Neural cell (in vitro differentiated cells): ENCODE measurements around the gene CSNK1G3. TPM values are rescaled to one million over a fixed set of nuclear protein-coding genes. Genes with fewer than 3 reads are reported as not detected.

Source experiments
- H2AFZ ChIP-seq: fragments of 200-600, 300-800 bp; sonication (generic), shearing (Covaris generic); 2 replicates; pipeline ENCODE4 v1.6.0; 2014; ENCODE audit warnings: low read depth, mild to moderate bottlenecking, antibody characterized with exemption, low read length, moderate library complexity
- H3F3A ChIP-seq: fragments of 200-600 bp; shearing (Covaris generic); 2 replicates; pipeline ENCODE4 v1.6.1; 2016; ENCODE audit warnings: mild to moderate bottlenecking, moderate library complexity, mixed read lengths, antibody characterized with exemption, low read length; ENCODE audit not compliant: insufficient read depth, poor library complexity, severe bottlenecking
- H3K27ac ChIP-seq: fragments of 200-600, 300-800 bp; sonication (generic), shearing (Covaris generic); 2 replicates; pipeline ENCODE4 v1.5.1; 2014; ENCODE audit warnings: mild to moderate bottlenecking, low read length, moderate library complexity
- H3K27me3 ChIP-seq: fragments of 300-800, 200-600 bp; sonication (generic), shearing (Covaris generic); 2 replicates; pipeline ENCODE4 v1.6.0; 2014; ENCODE audit warnings: mild to moderate bottlenecking, low read depth, low read length, moderate library complexity; ENCODE audit not compliant: insufficient read depth
- H3K36me3 ChIP-seq: fragments of 300-800, 200-600 bp; sonication (generic), shearing (Covaris generic); 2 replicates; pipeline ENCODE4 v1.5.1; 2014; ENCODE audit warnings: mild to moderate bottlenecking, antibody characterized with exemption, low read length, moderate library complexity; ENCODE audit not compliant: insufficient read depth
- H3K4me2 ChIP-seq: fragments of 300-800, 200-600 bp; sonication (generic), shearing (Covaris generic); 2 replicates; pipeline ENCODE4 v1.6.0; 2014; ENCODE audit warnings: mild to moderate bottlenecking, low read length
- H3K4me3 ChIP-seq: fragments of 300-800, 200-600 bp; sonication (generic), shearing (Covaris generic); 2 replicates; pipeline ENCODE4 v1.5.1; 2014; ENCODE audit warnings: mild to moderate bottlenecking, low read length, moderate library complexity
- H3K79me2 ChIP-seq: fragments of 200-600 bp; shearing (Covaris generic); replicated peaks from 2 replicates; pipeline ENCODE4 v1.6.0; 2014; ENCODE audit warnings: mild to moderate bottlenecking, low read length, moderate library complexity; ENCODE audit not compliant: insufficient read depth
- H3K9ac ChIP-seq: fragments of 300-800, 200-600 bp; sonication (generic), shearing (Covaris generic); 2 replicates; pipeline ENCODE4 v1.6.1; 2016; ENCODE audit warnings: mild to moderate bottlenecking, low read length, mixed read lengths
- H3K9me2 ChIP-seq: fragments of 200-600 bp; shearing (Covaris generic); 2 replicates; pipeline ENCODE4 v1.6.1; 2016; ENCODE audit warnings: mild to moderate bottlenecking, low read length, mixed read lengths; ENCODE audit not compliant: insufficient read depth
- H3K9me3 ChIP-seq: fragments of 200-600, 300-800 bp; sonication (generic), shearing (Covaris generic); 2 replicates; pipeline ENCODE4 v1.6.1; 2016; ENCODE audit warnings: mild to moderate bottlenecking, mixed run types, low read length, moderate library complexity, mixed read lengths
- H4K20me1 ChIP-seq: fragments of 200-600 bp; shearing (Covaris generic); 2 replicates; pipeline ENCODE4 v1.6.1; 2016; ENCODE audit warnings: mild to moderate bottlenecking, mixed run types; ENCODE audit not compliant: insufficient read depth
- CTCF ChIP-seq: fragments of 450-650 bp; IDR thresholded peaks from 2 replicates; pipeline ENCODE4 v1.5.1; 2014; ENCODE audit warnings: antibody characterized with exemption, mild to moderate bottlenecking, moderate library complexity; ENCODE audit not compliant: poor library complexity, severe bottlenecking
- EP300 ChIP-seq: fragments of 450-650 bp; conservative IDR thresholded peaks from 2 replicates; pipeline ENCODE4 v1.6.1; 2014; ENCODE audit warnings: antibody characterized with exemption, mild to moderate bottlenecking, moderate library complexity; ENCODE audit not compliant: poor library complexity, severe bottlenecking
- EZH2 ChIP-seq: fragments of 200-600, 300-800 bp; shearing (Covaris generic), sonication (generic); IDR thresholded peaks from 2 replicates; pipeline ENCODE4 v1.6.1; 2014; ENCODE audit warnings: antibody characterized with exemption, low read length, borderline replicate concordance, mild to moderate bottlenecking; ENCODE audit not compliant: insufficient read depth, poor library complexity, severe bottlenecking
- MXI1 ChIP-seq: fragments of 450-650 bp; conservative IDR thresholded peaks from 2 replicates; pipeline ENCODE4 v1.6.1; 2014; ENCODE audit warnings: antibody characterized with exemption, mild to moderate bottlenecking; ENCODE audit not compliant: poor library complexity, severe bottlenecking
- POLR2AphosphoS5 ChIP-seq: IDR thresholded peaks from 2 replicates; pipeline ENCODE4 v1.6.1; 2012
- RAD21 ChIP-seq: fragments of 450-650 bp; conservative IDR thresholded peaks from 2 replicates; pipeline ENCODE4 v1.6.1; 2014; ENCODE audit warnings: antibody characterized with exemption, mild to moderate bottlenecking, moderate library complexity
- REST ChIP-seq: IDR thresholded peaks from 2 replicates; pipeline ENCODE4 v1.6.1; 2012; ENCODE audit warnings: borderline replicate concordance
- SMC3 ChIP-seq: fragments of 450-650 bp; conservative IDR thresholded peaks from 2 replicates; pipeline ENCODE4 v1.6.1; 2014; ENCODE audit warnings: antibody characterized with exemption, mild to moderate bottlenecking, moderate library complexity; ENCODE audit not compliant: poor library complexity
- TAF1 ChIP-seq: IDR thresholded peaks from 2 replicates; pipeline ENCODE4 v1.6.1; 2012; ENCODE audit warnings: low read depth
- polyA plus RNA-seq: library from polyadenylated mRNA; depleted of rRNA; stranded (reverse); fragments of >200 nt; gene quantifications from 2 replicates; pipeline ENCODE4 v1.2.3, GENCODE V29; 2014

Gene CSNK1G3
- polyA plus RNA-seq, 1 donor from 2014 or later, result 29.1 TPM

- no peaks in the 10 kb centered on the region for H3F3A ChIP-seq
- peaks cover 47% of the 10 kb centered on the region for H3K79me2 ChIP-seq
- H3K4me3 ChIP-seq, result no peak overlapping the region
- H3K9me3 ChIP-seq, result no peaks in the 10 kb centered on the region
- no peak overlapping the region for H2AFZ ChIP-seq
- H3K27me3 ChIP-seq, result no peaks in the 10 kb centered on the region
- TF ChIP-seq TAF1 (no peak), EP300 (no peak), MXI1 (no peak)
- no peak overlapping the region for H3K4me2 ChIP-seq
- no peaks in the 10 kb centered on the region for H3K36me3 ChIP-seq
- no peaks in the 10 kb centered on the region for H3K9me2 ChIP-seq
- H3K9ac ChIP-seq, result no peak overlapping the region
- no peaks in the 10 kb centered on the region for H4K20me1 ChIP-seq
- H3K27ac ChIP-seq, result no peak overlapping the region
These were observed 31.5 kb downstream of the CSNK1G3 start for GRCh38 chr5:123543438-123543837.

GRCh38 chr5:123545506-123545905 is 33.5 kb downstream of the CSNK1G3 start:
- Histone ChIP-seq H3F3A (no peaks in the 10 kb centered on the region), H2AFZ (no peak overlapping the region), H3K4me2 (no peak overlapping the region), H3K4me3 (no peak overlapping the region), H4K20me1 (no peaks in the 10 kb centered on the region), H3K27ac (no peak overlapping the region), H3K27me3 (no peaks in the 10 kb centered on the region), H3K9me2 (no peaks in the 10 kb centered on the region), H3K9me3 (no peaks in the 10 kb centered on the region), H3K36me3 (no peaks in the 10 kb centered on the region), H3K9ac (no peak overlapping the region), H3K79me2 (peaks cover 40% of the 10 kb centered on the region)
- TF ChIP-seq EP300 (no peak), MXI1 (no peak), SMC3 (no peak), POLR2AphosphoS5 (no peak), EZH2 (no peak), TAF1 (no peak), CTCF (no peak), REST (no peak), RAD21 (no peak)

GRCh38 chr5:123546657-123547056 is 34.7 kb downstream of the CSNK1G3 start:
- no peaks in the 10 kb centered on the region for H3K9me3 ChIP-seq
- no peaks in the 10 kb centered on the region for H3K27me3 ChIP-seq
- TF ChIP-seq EZH2, result no peak
- no peak for TF ChIP-seq CTCF
- TF ChIP-seq REST, result no peak
- TF ChIP-seq RAD21, result no peak
- no peak for TF ChIP-seq EP300
- no peak for TF ChIP-seq TAF1
- no peak for TF ChIP-seq SMC3
- no peak for TF ChIP-seq MXI1
- no peak for TF ChIP-seq POLR2AphosphoS5
- peaks cover 29% of the 10 kb centered on the region for H3K79me2 ChIP-seq
- H3K27ac ChIP-seq, result no peak overlapping the region
- no peak overlapping the region for H3K9ac ChIP-seq
- H3K4me3 ChIP-seq, result no peak overlapping the region
- no peak overlapping the region for H3K4me2 ChIP-seq
- H3F3A ChIP-seq, result no peaks in the 10 kb centered on the region
- H3K36me3 ChIP-seq, result no peaks in the 10 kb centered on the region
- no peaks in the 10 kb centered on the region for H4K20me1 ChIP-seq
- H2AFZ ChIP-seq, result no peak overlapping the region
- no peaks in the 10 kb centered on the region for H3K9me2 ChIP-seq
